ENCODE measurements around the gene PHKB. TPM values are rescaled to one million over a fixed set of nuclear protein-coding genes. Genes with fewer than 3 reads are reported as not detected.

PHKB gene
- total and polyA plus RNA-seq, 2 experiments from 2014 or later, result 31.3 to 52.0 TPM

DNA sequence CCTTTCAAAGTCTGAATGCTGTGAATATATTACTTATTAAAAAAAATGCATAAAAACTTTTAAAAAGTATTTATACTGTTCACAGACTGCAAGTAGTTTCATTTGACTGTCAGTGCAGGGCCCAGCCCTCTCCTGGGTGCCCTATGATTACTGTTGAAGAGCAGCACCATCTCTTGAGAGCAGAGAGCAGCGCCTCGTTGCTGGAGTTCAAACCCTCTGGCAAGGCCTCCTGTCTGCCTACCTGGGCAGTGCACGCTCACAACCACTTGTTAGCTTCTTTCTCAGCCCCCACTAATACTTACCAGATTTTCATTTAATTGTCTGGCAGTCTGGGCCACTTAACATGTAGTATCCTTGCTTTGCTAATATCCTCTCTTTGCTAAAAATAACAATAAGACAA is 233.4 kb downstream of the PHKB start:
- H3K36me3 ChIP-seq (ENCODE audit: low read depth), result peaks cover 16% of the 10 kb centered on the region
- H3K4me2 ChIP-seq (ENCODE audit: unreplicated experiment), result no peak overlapping the region
- no peak overlapping the region for H3K4me3 ChIP-seq
- H3F3A ChIP-seq (ENCODE audit: insufficient read depth), result no peaks in the 10 kb centered on the region
- no peak overlapping the region for H3K27ac ChIP-seq
- H3K9ac ChIP-seq, result no peak overlapping the region
- 91 to 93% methylated on average over 3 of the region's 3 CpGs for WGBS, 2 experiments (ENCODE audit: low coverage in 1 of 2, low lambda C conversion rate in 2 of 2, missing lambda C conversion rate in 2 of 2)
- H3K9me3 ChIP-seq (ENCODE audit: low read depth), result no peaks in the 10 kb centered on the region
- no peaks in the 10 kb centered on the region for H3K9me2 ChIP-seq (ENCODE audit: insufficient read depth)
- TF ChIP-seq EZH2 (IDR thresholded peaks at IDR 0.05; ENCODE audit: insufficient read depth, poor library complexity, severe bottlenecking) (no peak), EZH2phosphoT487 (IDR thresholded peaks at IDR 0.05; ENCODE audit: insufficient read depth, low read depth) (no peak)
- H3K27me3 ChIP-seq (replicated peaks; ENCODE audit: insufficient read depth), result no peaks in the 10 kb centered on the region
- no peak for DNase-seq
- no peaks in the 10 kb centered on the region for H3K79me2 ChIP-seq (ENCODE audit: insufficient read depth)
- no peaks in the 10 kb centered on the region for H4K20me1 ChIP-seq (ENCODE audit: insufficient read depth)
- H3K4me1 ChIP-seq (ENCODE audit: insufficient read depth), result no peaks in the 10 kb centered on the region
- in situ Hi-C loops (cut with MboI), result no loop called here
- H2AFZ ChIP-seq, result no peak overlapping the region

DNA sequence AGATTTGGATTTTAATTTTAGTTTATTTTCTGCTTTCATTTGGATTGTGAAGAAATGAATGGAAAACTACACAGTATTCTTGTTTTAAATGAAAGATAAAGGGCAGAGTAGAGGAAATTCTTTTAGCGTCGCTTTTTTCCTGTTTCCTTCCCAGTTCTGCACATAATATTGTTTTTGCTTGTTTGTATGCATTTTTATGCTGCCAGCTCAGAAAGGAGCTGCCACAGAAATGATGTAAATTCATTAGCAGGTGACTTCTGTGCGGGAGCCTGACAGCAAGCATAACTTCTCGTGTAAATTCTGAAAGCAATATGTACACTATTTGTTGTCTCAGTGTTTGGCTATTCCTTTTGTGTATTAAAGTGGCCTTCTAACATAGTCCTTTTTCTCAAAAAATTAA is 234.6 kb downstream of the PHKB start:
- no peak for DNase-seq
- Histone ChIP-seq H3K9ac (no peak overlapping the region), H3K36me3 (ENCODE audit: low read depth) (peaks cover 5% of the 10 kb centered on the region), H3K4me3 (no peak overlapping the region), H4K20me1 (ENCODE audit: insufficient read depth) (no peaks in the 10 kb centered on the region), H3K27me3 (replicated peaks; ENCODE audit: insufficient read depth) (no peaks in the 10 kb centered on the region), H3K27ac (no peak overlapping the region), H3K4me2 (ENCODE audit: unreplicated experiment) (no peak overlapping the region), H3F3A (ENCODE audit: insufficient read depth) (no peaks in the 10 kb centered on the region), H2AFZ (no peak overlapping the region), H3K4me1 (ENCODE audit: insufficient read depth) (no peaks in the 10 kb centered on the region), H3K79me2 (ENCODE audit: insufficient read depth) (no peaks in the 10 kb centered on the region), H3K9me3 (ENCODE audit: low read depth) (no peaks in the 10 kb centered on the region), H3K9me2 (ENCODE audit: insufficient read depth) (no peaks in the 10 kb centered on the region)
- WGBS, 2 experiments (ENCODE audit: low coverage in 1 of 2, low lambda C conversion rate in 2 of 2, missing lambda C conversion rate in 2 of 2), result 99% methylated on average over 4 of the region's 4 CpGs
- in situ Hi-C loops (cut with MboI), result no loop called here
- TF ChIP-seq EZH2 (IDR thresholded peaks at IDR 0.05; ENCODE audit: insufficient read depth, poor library complexity, severe bottlenecking), result no peak
- no peak for TF ChIP-seq EZH2phosphoT487 (IDR thresholded peaks at IDR 0.05; ENCODE audit: insufficient read depth, low read depth)

DNA sequence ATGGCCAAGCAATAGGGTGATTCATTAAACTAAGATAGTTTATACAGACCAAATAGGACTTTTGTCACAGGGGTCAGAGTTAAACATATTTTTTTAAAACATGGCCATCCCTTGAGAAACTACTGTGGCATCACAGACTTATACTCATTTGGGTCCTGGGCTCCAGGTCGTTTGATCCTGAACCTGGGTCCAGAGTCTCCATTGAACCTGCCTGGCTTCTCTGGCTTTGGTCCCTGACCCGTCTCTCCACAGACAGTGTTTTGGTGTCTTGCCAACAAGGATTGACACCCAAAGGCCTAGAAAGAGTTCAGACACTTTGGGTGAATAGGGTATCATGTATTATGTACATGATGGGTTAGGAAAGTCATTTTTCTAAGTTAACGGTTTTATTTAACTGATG is 236.7 kb downstream of the PHKB start:
- H3K79me2 ChIP-seq (ENCODE audit: insufficient read depth), result no peaks in the 10 kb centered on the region
- TF ChIP-seq EZH2 (IDR thresholded peaks at IDR 0.05; ENCODE audit: insufficient read depth, poor library complexity, severe bottlenecking), result no peak
- no peak for TF ChIP-seq EZH2phosphoT487 (IDR thresholded peaks at IDR 0.05; ENCODE audit: insufficient read depth, low read depth)

DNA sequence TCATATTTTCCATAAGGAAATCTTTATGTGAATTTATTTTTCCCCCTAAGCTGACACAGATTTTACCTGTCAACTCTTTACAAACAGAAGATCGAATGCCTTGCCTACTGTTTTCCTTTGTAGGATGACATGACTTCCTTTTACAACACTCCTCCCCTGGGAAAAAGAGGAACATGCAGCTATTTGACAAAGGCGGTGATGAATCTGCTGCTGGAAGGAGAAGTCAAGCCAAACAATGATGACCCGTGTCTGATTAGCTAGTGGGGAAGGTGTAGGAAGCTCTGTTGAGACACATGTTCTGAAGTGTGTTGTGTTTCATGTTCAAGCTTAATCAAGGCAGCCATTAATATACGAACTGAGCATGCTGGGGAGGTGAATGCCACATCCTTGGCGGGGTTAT is 238.0 kb downstream of the PHKB start:
- H3K36me3 ChIP-seq (ENCODE audit: low read depth), result peaks cover 5% of the 10 kb centered on the region
- H3K27me3 ChIP-seq (replicated peaks; ENCODE audit: insufficient read depth), result no peaks in the 10 kb centered on the region
- no peaks in the 10 kb centered on the region for H4K20me1 ChIP-seq (ENCODE audit: insufficient read depth)
- no peaks in the 10 kb centered on the region for H3K79me2 ChIP-seq (ENCODE audit: insufficient read depth)
- no peaks in the 10 kb centered on the region for H3K4me1 ChIP-seq (ENCODE audit: insufficient read depth)
- no peaks in the 10 kb centered on the region for H3K9me3 ChIP-seq (ENCODE audit: low read depth)
- no peak overlapping the region for H3K9ac ChIP-seq
- no peak overlapping the region for H3K4me3 ChIP-seq
- WGBS, 2 experiments (ENCODE audit: low coverage in 1 of 2, low lambda C conversion rate in 2 of 2, missing lambda C conversion rate in 2 of 2), result 86% methylated on average over 5 of the region's 5 CpGs
- H3K9me2 ChIP-seq (ENCODE audit: insufficient read depth), result no peaks in the 10 kb centered on the region
- H3K27ac ChIP-seq, result no peak overlapping the region
- H3F3A ChIP-seq (ENCODE audit: insufficient read depth), result no peaks in the 10 kb centered on the region
- in situ Hi-C loops (cut with MboI), result no loop called here
- H3K4me2 ChIP-seq (ENCODE audit: unreplicated experiment), result no peak overlapping the region
- H2AFZ ChIP-seq, result no peak overlapping the region
- TF ChIP-seq EZH2phosphoT487 (IDR thresholded peaks at IDR 0.05; ENCODE audit: insufficient read depth, low read depth) (no peak), EZH2 (IDR thresholded peaks at IDR 0.05; ENCODE audit: insufficient read depth, poor library complexity, severe bottlenecking) (no peak)
- DNase-seq, result no peak

More for the DNA sequence above, 236.7 kb downstream of the PHKB start:
- DNase-seq, result no peak
- H3K36me3 ChIP-seq (ENCODE audit: low read depth), result peaks cover 5% of the 10 kb centered on the region
- no peaks in the 10 kb centered on the region for H3F3A ChIP-seq (ENCODE audit: insufficient read depth)
- no peak overlapping the region for H3K4me2 ChIP-seq (ENCODE audit: unreplicated experiment)
- no peak overlapping the region for H3K4me3 ChIP-seq
- no peak overlapping the region for H3K27ac ChIP-seq
- 96 to 97% methylated on average over 3 of the region's 3 CpGs for WGBS, 2 experiments (ENCODE audit: low coverage in 1 of 2, low lambda C conversion rate in 2 of 2, missing lambda C conversion rate in 2 of 2)
- H3K9me3 ChIP-seq (ENCODE audit: low read depth), result no peaks in the 10 kb centered on the region
- no peak overlapping the region for H3K9ac ChIP-seq
- in situ Hi-C loops (cut with MboI), result no loop called here
- no peak overlapping the region for H2AFZ ChIP-seq
- H3K4me1 ChIP-seq (ENCODE audit: insufficient read depth), result no peaks in the 10 kb centered on the region
- H4K20me1 ChIP-seq (ENCODE audit: insufficient read depth), result no peaks in the 10 kb centered on the region
- H3K27me3 ChIP-seq (replicated peaks; ENCODE audit: insufficient read depth), result no peaks in the 10 kb centered on the region
- H3K9me2 ChIP-seq (ENCODE audit: insufficient read depth), result no peaks in the 10 kb centered on the region

Data from GM23248 (cell line).